NCI-H2107 treated with DMSO at 0.1 percent for 48 hours (cell line): ENCODE measurements around the gene EVL.
A peak's percentile ranks its signal among the peaks of the same experiment; 100 is the strongest.

Experiments used
- DNase-seq: peaks from one replicate; lab custom pipeline; 2025; ENCODE audit not compliant: unreplicated experiment; lab: John Stamatoyannopoulos, UW

Gene EVL

DNA sequence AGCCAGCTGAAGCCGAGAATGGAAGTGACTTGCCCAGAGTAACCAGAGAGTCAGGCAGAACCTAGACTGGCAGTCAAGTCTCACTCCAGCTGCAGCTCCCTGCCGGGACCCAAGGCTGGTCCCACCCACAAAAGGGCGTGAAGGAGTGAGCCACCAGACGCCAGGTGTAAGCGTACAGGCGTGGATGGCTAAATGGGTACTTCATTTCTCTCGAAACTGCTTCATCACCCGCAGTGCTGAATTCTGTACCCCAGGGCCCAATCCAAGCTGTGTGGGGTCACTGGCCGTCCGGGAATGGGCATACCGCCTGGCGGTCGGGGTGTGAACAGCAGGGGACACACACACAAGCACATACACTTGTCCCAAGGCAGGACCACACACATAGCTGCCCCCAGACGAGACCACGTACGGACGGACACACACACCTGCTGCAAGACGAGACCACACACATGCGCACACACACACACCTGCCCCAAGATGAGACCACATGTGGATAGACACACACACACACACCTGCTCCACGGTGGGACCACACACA is 59.4 kb downstream of the EVL start:
- peak; percentile 96 for DNase-seq

DNA sequence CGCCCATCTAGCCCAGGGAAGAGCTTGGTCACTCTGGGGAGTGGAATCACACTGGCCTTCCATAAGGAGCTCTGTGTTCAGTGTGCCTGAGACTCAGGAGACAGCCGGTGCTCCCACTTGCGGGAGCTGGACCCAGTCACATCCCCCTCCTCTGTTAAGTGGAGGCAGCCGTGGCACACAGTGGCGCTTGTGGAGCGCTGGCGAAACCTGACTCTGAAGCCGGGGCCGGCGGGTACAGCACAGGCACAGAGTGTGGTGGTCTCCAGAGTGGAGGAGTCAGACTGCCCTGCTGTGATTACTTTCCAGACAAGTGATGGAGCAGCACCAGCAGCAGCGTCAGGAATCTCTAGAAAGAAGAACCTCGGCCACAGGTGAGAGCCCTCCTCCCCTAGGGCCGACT is 61.2 kb downstream of the EVL start:
- no peak for DNase-seq

DNA sequence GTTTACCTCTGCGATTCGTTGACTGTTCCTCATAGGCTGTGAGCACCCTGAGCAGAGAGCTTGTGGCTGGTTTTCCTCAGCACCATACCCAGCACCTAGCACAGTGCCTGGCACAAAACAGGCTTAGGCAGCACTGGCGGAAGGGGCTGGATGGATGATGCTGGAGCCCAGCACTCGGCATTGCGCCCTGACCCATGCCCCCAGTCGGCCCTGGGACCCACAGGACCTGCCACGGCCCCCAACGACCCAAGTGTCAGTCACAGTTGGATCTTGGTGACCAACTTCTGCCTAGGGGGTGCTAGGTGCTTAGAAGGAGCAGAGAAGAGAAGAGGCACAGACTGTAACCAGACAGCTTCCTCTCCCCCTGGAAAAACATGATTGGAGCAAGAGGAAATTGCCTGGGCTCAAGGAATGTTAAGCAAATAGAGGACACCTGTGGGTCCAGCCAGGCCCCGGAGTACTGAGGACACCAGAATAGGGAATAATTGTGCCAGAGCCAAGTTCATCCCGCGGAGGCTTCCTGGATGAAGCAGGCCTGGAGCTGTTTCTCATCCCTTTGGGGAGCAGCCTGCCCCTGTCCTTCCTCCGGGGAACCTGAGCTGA is 62.7 kb downstream of the EVL start:
- DNase-seq = no peak

DNA sequence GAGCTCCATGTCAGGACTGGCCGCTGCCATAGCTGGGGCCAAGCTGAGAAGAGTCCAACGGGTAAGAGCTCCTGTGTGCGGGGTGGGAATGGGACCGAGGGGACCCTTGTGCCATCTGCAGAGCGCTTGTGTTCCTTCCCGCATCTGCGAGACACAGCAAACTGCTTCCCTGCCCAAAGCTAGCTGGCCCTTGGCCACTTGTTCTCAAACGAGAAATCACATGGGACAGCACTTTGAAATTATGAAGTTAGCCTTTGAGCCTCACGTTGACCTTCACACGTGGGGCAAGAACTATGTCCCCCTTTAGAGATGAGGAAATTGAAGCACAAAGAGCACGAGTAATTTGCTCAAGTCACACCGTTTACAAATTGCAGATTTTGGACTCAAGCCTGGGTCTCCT is 63.5 kb downstream of the EVL start:
- DNase-seq = no peak

DNA sequence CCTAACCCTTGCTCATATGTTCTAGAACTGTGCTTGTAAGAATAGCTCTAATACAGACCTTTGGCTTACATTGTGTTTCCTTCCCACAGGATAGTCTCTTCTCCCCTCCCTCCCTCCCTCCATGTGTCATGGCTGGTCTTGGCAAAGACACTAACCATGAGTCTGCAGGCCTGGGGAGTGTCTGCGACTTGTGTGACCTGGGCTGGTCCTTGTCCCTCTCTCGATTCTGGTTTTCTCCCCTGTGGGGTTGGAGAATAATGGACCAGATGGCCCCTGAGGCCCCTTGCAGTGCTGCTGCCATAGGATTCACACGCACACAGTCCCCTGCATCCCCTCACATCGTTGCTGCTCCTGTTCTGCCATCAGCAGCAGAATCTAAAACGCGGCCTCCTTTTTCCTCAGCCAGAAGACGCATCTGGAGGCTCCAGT is 64.0 kb downstream of the EVL start:
- DNase-seq = no peak

DNA sequence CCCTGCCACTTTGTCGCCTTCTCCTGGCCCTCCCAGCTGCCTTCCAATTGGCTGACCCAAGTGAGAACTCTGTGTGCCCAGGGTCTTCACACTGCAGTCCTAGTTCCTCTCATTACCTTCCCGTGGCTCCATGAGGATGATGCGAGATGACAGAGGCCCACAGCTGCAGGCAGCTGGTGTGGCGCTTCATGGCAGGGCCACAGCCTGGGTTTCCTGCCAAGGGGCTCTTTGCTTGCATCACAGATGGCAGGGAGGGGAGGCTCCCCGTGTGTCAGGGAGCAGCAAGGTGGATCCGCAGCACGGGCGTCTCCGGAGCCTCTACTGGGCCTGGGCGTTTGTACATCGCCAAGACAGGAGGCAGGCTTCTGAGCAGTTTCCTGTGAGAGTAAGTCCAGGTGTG is 65.3 kb downstream of the EVL start:
- DNase-seq = no peak

DNA sequence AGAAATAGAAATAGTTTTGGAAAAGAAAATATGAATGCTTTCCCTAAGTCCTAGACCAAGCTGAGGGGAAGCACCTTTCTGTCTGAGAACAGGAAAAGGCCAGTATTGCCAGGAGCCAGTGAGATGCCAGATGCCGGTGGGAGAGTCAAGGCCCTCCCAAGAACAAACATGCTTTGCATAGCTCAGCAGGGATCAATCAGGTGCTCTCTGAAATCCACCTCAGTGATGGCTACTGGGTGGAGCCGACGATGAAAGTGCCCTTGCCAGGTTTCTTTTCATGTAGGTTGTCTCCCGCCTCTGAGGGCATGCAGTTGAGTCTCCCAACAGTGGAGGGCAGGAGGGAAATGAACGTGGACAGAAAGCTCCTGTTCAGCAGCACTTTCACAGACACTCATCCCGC is 66.0 kb downstream of the EVL start:
- DNase-seq = peak; percentile 97

DNA sequence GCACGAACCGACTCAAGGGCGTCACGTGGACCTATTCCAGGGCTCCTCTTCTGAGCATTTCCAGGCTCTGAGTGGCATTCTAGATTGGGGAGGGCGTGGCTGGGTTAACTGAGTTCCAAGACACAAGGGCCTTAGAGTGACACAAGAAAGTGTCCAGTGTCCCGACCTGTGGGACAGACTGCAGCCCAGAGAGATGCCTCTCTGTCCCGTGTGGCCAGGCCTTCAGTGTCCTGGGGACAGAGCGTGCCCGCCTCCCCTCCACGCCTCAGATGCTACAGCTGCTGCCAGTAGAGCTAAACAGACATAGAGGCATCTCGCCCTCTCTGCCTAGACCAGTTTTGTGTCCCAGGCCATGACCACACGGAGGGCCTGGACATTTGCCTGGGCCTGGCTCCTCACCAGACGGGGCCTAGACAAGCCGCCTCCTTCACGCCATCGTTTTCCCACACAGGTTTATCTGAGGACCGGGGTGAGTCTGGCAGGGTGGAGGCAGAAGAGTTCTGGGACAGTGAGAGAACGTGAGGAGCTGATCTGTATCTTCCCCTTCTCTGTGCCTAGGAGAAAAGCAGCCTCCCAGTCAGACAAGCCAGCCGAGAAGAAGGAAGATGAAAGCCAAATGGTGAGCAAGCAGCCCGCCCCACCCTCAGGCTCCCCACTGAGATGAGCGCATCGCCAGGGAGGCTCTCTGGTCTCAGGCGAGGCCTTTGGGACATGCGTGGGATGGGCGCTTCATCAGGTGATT is 67.1 kb downstream of the EVL start:
- no peak for DNase-seq

DNA sequence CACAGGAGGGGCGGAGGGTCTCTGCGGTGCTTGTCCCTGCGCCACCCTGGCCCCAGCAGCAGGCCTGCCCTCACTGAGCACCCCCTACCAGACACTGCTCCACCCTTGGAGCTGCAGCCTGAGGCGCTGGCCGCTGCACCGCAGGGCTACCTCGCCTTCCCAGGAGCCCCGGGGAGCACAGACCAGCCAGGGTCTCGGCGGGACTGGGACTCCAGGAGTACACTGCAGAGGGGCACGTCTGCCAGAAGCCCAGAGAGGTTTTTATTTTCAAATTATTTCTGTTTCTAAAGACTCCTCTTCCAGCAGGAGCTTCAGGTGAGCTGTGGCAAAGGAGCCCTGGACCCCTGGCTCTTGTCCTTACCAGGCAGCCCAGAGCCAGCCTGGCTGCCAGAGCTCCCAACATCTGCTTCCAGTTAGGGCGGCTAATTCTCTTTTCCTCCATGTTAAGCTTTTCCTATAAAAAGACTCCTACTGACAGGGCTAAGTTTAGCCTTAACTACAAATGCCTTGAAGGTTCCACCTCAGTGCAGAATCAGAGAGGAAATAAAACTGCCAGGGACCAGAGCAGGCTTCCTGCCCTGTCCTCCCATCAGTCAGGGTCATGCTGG is 67.8 kb downstream of the EVL start:
- DNase-seq = no peak

DNA sequence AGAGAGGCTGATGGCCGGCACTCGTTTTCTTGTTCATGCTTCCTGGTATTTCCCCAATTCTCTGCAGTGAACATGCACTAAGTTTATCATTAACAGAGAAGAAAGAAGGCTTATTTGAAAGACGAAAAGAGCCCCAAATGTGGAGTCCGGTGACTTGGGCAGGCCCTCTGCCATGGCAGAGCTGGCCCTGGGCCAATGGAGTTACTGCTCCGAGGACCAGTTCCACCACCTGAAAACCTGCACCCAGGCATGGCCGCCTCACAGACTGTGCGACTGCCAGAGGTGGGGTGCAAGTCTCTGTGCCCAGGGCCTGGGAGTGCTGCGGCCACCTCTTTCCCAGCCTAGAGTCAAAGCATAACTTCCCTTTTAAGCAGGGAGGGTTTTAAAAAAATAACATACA is 69.4 kb downstream of the EVL start:
- DNase-seq = no peak

DNA sequence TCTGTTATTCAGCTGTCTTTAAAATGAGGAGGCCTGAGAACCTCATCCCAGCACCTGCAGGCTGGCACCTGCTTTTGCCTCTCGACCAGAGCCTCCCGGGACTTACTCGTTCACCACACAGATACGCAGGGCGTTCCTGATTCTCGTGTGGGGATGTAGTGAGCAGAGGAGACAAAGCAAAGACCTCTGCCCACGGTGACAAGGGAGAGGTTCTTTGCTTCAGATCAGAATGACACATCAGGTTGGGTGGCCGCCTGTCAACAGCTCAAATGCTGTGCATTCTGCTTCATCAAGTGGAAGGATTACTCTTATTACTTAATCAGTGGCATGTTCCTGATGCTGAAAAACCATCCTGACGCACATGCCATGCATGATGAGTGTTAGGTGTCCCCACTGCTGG is 69.9 kb downstream of the EVL start:
- DNase-seq = peak; percentile 59

DNA sequence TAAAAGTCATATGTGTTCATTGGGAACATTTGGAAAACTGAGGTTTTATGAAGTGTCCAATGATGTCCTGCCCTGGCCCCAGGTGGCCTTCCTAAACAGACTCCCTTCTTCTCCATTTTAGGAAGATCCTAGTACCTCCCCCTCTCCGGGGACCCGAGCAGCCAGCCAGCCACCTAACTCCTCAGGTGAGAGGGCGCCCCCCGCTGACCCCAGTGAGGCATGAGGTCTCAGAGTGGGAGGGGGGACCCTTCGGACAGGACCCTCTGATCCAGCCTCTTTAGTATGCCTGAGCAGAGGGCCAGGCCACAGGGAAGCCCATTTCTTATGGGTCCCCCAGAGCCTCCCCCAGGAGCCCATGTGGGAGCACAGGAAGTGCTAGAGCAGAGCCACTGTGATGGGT is 70.6 kb downstream of the EVL start:
- DNase-seq = no peak

DNA sequence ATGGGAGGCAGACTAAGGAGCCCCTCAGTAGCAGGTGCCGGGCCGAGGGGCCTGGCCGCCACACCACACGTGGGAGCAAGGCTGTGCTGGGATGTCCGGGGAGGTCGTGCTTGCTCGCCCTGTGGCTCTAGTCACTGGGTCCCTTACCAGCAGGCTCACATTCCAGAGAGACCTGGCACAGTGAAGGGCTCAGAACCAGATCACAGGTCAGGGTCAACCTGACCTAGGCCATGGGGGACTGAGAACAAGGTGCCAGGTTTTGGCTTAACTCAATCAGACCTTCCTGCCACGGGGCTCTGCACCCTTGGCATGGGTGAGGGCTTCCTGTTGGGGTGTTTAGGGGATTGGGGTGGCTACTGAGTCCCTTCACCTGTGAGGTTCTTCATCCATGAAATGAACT is 72.0 kb downstream of the EVL start:
- no peak for DNase-seq

DNA sequence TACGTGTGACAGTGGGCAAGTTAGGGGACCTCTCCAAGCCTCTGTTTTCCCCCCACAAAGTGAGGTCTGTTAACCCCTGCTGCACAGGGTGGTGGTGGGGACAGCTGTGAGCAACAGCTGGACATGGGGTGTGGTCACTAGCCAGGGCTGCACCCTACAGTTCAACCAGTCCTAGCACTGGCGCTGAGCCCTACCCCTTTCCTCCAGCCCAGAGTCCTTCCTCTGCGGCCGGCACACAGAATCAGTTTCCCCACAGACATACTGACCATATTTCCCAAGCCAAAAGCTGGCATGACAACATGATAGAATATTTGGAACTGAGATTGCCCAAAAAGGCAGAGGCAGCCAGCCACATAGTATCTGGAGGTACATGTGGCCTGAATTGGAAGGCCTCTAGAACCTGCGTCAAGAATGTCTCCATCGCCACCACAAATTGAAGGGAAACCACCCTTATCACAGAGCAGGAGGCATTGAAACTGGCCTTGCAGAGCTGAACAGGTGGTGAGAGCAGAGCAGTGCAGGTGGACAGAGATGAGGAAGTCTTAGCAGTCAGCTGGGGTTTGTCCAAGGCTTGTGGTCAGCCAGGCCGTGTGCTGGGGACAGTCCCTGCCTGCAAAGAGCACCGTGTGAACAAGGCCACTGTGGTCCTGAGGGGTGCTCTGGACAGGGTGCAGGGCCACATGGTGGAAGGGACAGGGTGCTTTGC is 73.0 kb downstream of the EVL start:
- DNase-seq = no peak

DNA sequence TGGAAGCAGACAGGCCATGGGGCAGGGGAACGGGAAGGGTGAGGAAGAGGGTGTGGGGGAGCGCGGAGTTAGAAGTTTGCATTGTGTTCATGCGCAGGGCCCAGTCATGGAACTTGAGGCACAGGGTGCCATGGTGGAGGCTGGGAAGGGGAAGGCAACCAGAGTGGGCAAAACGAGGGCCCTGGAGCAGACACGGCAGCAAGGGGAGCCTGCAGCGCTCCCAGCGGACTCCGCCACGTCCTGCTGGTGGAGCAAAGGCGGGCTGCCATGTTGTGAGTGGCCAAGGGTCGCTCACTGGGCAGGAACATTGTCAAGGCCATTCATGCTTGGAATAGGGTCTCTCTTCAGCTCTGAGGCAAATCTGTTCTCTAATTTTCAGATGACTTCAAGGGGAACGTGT is 73.7 kb downstream of the EVL start:
- DNase-seq = no peak

DNA sequence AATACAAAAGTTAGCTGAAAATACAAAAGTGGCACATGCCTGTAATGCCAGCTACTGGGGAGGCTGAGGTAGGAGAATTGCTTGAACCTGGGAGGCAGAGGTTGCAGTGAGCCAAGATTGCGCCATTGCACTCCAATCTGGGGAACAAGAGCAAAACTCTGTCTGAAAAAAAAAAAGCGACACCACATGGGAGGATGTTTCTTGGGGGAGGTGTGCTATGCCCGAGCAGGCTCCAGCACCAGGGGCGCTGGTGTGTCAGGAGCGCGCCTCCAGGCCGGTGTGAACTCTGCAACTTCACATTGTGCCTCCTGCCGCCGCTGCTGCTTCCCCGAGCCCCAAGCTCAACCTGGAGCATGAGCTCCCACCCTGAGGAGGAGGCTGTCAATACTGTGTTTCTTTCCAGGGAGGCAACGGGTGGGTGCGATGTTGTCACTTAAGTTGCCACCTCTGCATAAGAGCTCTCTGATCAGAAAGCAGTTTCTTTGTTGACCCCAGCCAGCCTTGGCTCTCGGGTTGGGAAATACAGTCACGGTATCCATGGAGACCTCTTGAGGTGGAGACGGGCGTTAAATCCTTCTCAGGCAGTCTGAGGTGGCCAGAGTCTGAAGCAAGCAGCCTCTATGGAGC is 75.3 kb downstream of the EVL start:
- no peak for DNase-seq

DNA sequence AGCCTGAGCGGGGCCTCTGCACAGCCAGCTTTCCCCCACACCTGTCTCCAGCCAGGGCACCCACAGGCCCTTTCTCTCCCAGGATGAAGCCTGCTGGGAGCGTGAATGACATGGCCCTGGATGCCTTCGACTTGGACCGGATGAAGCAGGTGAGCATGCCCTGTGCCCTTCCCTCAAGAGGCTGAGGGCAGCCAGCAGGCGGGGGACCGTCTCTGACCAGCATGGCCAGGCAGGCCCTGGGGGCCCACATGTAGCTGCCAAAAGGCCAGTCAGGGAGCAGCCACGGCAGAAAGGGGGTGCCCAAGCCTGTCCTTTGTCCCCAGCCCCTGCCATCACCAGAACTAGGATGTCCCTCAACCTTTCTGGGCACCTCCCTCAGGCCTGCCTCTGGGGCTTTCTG is 75.9 kb downstream of the EVL start:
- DNase-seq = no peak

DNA sequence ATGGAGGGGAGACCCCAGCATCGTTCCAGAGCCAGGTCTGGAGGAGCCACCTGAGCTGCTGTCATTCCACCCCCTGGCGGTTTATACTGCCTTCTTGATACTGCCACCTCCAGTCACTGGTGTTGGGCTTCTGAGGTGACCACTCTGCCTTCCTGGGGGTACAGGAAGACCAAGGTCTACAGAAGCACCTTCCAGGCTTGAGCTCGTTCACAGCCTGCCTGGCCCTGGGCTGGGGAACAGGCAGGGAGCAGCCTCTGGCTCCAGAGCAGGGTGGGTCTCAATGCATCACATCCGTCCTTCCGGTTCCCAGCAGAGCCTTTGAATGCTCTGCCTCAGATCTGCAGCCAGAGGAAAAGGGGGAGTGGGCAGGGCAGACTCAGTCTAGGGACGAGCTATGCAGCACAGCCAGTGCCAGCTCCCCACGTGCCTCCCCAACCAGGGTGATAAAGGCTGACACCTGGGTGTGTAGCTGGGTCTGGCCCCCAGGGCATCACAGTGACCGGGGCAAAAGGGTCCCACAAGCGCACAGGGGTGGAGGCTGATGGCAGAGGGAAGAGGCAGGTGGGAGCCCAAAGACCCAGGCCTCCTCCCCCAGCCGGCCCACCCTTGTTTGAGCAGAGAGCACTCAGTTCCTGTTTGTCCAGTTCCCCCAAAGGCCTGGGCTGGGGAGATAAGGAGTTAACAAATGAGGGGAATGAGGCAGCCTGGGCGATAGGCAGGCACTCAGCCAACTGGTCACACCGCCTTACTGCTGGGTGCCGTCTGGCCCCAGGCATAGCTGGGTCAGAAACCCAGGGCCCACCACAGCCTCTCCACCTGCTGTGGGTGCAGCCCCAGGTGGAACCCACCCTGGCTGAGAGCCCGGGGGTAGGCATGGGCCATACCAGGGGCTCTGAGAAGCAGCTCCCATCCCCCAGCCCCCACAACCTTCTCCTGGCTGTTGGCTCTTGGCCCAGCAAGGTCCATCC is 77.1 kb downstream of the EVL start:
- no peak for DNase-seq

DNA sequence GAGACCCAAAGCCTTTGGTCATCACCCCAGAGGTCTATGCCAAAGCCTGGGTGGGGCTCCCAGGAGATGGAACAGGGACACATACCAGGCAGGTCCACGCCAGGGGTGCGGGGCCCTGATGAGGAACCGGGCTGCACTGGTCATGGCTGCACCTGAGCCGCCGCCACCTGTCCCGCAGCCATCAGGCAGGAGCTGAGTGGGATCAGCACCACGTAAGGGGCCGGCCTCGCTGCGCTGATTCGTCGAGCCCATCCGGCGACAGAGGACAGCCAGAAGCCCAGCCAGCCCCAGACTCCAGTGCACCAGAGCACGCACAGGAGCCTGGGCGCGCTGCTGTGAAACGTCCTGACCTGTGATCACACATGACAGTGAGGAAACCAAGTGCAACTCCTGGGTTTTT is 78.3 kb downstream of the EVL start:
- DNase-seq = no peak

DNA sequence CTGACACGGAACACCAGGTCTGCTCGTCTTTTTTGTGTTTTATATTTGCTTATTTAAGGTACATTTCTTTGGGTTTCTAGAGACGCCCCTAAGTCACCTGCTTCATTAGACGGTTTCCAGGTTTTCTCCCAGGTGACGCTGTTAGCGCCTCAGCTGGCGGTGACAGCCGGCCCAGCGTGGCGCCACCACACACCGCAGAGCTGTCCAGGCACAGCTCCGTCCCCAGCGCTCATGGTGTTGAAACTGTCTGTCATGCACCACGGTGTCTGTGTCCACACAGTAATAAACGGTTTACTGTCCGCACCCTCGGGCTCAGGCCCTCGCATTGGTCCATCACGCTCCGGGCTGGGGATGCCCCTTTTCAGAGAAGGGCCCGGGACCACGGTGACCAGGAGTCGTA is 78.7 kb downstream of the EVL start:
- DNase-seq = no peak
